ENCODE data around the gene NALF2.
A peak's percentile ranks its signal among the peaks of the same experiment; 100 is the strongest.

GRCh38 chrX:69538321-69538876, 34.3 kb downstream of the NALF2 start:
- TF ChIP-seq POLR2A (IDR thresholded peaks at IDR 0.05; ENCODE audit: low read length) (no peak), TFCP2L1 (CRISPR knock-in tag; IDR thresholded peaks at IDR 0.05) (no peak), MYC (IDR thresholded peaks at IDR 0.05; ENCODE audit: borderline replicate concordance, low read length) (no peak), EP300 (IDR thresholded peaks at IDR 0.05) (no peak), RAD21 (conservative IDR thresholded peaks at IDR 0.05 in 1 of 2, IDR thresholded peaks at IDR 0.05 in 1 of 2) (peak; percentile 75 to 83), JUN (IDR thresholded peaks at IDR 0.05) (no peak), REST (IDR thresholded peaks at IDR 0.05) (no peak), CBX8 (IDR thresholded peaks at IDR 0.05) (no peak), PBX3 (IDR thresholded peaks at IDR 0.05) (no peak), BHLHE40 (IDR thresholded peaks at IDR 0.05; ENCODE audit: low read depth, low read length) (no peak), CTCF (IDR thresholded peaks at IDR 0.05) (peak; percentile 68), PHF8 (IDR thresholded peaks at IDR 0.05; ENCODE audit: borderline replicate concordance, low read depth) (no peak)

Measured in A549 (cell line).